NCI-H1436 treated with DMSO at 0.1 percent for 48 hours (cell line): ENCODE measurements around the gene ANO3.
"Not testable (repeated sequence)": the region's sequence is repeated elsewhere in the genome, so short reads cannot be mapped to it uniquely, and the experiment has no call there.

Experiments used
- DNase-seq: peaks from one replicate; lab custom pipeline; 2025; lab: John Stamatoyannopoulos, UW

Gene ANO3

DNA sequence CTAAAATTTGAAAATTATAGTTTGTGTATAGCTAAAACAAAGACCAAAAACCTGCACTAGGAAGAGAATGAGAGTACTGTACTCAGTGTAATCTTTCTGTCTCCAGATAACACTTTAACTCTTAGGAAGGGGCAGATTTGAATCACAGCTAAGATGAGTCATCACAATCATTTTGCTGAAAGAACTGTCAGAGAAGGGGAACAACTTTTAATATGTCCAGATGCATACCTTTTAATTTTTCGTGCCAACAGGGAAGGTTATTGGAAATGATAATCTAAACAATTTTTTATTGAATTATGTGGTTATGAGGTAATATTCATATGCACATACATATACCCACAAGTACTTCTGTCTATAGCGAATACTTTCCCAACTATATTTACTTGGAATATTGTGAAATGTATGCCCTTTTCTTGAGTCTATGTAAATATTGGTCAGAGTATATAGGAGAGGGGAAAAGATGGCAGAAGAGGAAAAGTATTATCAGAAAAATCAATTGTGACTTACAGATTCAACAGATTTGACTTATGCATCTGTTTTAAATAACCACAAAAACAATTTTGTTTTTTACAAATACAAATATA lies 291.2 kb downstream of the ANO3 start:
- DNase-seq: no peak

DNA sequence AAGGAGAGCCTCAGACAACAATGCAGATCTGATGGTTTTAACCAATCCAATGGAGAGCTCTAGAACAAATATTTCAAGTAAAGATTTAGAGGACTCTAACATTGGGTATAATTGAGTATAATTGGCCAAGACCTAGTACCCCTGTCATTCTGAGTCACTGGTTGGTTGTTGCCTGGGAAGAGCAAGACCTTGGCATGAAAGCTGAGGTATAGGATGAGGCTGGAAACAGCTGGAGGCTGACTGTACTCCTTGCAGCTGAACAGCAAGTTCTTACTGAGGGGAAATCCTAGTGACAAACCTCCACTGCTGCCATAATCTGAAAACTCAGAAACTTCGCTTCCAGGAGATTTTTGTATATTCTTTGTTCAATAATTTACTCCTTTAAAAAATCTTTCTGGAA lies 294.4 kb downstream of the ANO3 start:
- DNase-seq: no peak

DNA sequence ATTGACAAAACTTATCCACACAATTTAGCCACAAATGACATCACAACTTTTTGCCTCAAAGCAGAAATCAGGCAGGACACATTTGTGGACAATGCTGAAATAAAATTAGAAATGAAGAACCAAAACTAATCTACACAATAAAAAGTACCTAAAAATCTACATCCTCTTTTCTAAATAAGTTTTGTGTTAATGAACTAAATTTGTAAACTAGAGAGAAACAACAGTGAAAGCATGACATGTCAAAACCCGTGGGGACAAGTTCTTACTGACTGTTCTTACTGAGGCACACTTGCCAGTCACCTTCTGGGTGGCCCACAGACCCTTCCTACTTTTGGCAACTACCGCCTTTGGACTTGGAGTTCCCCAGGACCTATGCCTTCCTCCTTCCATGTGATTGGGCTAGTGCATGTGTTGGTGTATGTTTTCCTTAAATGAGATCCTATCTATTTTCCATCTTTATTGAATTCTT lies 300.8 kb downstream of the ANO3 start:
- no peak for DNase-seq

DNA sequence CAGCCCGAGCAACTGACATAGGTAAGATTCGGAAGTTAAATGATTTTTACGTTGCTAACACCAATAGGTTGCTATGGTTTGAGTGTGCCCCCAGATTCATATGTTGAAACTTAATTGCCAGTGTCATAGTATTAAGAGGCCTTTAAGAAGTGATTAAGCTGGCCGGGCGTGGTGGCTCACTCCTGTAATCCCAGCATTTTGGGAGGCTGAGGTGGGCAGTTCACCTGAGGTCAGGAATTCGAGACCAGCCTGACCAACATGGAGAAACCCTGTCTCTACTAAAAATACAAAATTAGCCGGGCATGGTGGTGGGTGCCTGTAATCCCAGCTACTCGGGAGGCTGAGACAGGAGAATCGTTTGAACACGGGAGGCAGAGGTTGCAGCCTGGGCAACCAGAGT lies 311.4 kb downstream of the ANO3 start:
- not testable (repeated sequence) for DNase-seq

DNA sequence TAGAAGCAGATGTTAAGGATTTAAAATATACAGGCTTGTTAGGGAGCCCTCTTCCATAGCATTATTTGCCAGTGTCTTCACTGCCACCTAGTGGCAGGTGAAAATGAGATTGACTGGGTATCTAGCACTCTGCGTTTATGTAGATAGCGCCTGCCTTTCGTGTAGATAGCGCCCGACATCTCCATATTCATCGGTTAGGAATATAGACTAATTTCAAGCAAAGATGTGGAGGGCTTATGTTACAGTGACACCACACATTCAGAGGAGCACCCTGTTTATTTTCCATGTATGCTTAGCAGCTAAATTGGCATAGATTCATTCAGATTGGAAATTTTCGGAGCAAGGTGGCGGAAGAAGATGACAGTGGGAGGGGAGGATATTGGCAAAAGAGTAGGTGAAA lies 318.0 kb downstream of the ANO3 start:
- no peak for DNase-seq

DNA sequence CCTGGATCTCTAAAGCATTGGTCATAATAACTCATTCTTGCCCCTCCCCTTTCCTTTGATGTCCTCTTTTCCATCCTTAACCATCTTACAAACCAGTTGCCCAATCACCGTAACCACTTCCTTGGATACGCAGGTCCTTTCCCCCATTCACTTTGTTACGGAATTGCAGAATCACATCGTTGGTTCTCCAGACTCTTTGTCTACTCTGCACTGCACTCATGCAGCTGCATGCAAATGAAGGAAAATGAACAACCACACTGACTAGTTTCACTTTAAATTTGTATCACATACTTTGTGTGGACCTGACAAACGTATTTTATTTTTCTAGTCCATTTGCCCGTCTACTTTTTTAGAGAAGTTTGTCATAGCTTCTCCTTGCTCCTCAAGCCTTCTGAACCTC lies 320.0 kb downstream of the ANO3 start:
- DNase-seq: no peak

DNA sequence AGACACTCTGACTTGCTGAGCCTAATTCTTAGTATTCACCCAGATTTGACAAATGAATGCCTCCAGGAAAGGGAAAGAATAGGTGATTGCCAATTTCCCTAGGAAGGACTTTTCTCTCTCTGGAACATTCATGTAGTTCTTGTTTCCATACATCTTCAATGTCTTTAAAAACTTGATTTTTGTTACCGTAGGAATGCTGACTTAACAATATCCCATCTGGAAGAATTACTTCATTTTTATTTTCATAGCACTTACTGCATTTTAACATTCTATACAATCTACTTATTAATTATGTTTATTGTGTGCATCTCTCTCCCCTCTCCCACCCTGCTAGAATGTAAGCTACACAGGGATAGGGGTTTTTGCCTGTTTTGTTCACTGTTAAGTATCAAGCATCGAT lies 323.4 kb downstream of the ANO3 start:
- no peak for DNase-seq

DNA sequence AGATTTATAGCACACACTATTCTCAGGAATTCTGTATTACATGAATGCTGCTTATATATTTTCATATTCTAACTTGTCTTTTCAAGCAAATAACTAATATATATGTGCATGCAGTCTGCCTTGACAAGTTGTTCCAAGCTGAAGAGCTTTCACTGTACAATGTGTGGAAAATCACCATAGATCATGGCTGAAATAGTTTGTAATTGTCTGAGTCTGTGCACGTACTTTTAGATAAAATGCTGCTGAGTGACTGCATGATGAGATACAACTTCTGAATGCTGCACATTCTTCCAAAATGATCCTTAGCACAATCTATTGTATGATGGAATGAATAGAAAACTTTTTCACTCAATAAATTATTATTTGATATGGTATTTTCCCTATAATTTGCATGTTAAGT lies 331.0 kb downstream of the ANO3 start:
- no peak for DNase-seq

DNA sequence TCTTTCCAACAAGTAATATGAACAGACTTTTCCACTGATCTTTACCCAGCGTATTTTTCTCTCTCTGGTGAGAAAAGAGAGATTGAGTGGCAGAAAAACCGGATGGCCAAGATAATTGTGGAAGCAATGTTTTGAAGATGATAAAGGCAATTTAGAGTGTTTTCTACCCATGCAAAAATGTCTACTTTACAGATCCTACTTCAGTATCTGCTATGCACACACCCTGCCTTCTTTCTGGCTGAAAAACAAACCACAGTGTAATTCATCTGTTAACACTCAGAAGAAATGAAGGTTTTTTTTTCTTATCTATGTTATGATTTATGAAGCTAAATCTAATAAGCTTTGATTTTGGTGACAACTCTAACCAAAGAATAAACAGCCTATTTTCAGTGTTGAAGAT lies 333.1 kb downstream of the ANO3 start:
- no peak for DNase-seq

DNA sequence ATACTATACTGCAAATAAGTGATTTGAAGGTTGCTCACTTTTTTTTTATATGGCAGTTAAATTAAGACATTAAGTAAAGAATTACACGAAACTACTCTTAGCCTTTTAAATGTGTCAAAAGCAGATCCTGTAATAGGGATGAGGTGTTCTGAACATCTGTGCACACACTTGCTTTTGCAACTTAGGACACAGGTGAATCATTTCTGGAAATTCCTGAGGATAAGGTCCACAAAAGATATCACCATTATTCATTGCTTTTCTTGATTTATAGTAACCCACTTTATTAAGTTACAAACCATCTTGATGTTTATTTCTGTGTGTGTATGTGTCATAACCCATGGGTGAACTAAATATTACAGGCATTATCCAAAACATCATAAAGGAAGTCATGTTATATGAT lies 334.0 kb downstream of the ANO3 start:
- no peak for DNase-seq

DNA sequence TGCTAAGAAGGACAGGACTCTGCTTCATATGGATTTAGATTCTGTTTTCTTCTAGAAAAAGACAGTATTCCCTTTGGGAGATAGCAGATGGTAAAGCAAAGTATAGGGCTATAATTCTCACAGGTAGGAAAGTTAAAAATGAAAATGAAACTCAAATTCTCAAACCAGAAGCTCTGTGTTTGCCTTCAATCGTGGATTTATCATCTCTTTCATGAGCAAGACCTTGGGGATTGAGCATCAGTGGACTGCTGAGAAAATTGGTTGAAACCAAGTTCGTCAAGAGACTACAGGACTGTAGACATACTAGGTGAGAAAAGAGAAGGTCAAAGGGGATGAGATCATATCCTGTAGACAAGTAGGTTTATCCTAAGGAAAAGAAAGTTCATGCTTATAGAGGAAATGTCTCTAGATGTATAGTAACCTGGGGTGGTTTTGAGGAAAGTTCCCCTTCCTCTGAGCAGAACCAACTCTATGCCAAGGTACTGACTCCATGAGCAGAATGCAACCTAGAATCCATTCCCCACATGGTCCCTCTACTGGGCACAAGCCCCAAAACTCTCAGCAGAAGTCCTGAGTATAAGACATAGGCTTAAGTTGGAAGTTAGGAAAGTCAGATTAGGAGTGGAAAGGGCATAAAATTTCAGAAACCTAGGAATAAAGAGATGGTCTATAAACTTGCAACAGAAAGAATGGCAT lies 343.5 kb downstream of the ANO3 start:
- no peak for DNase-seq

DNA sequence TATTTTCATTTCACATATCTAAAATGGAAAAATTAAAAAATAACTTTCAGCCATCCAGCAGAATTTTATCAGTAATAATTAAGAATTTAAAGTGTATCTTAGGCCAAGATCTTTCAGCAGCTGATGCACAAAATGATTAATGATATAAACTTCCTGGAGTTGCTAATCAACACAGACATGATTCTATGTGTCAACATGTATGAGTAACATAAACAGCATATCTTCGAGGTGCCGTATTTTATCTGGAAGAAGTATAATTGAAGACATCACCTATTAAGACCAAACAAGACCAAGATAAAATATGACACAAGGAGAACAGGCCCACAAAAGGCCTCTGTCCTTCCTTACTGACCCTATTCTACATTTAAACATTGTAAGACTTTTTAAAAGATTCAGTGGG lies 344.7 kb downstream of the ANO3 start:
- no peak for DNase-seq

DNA sequence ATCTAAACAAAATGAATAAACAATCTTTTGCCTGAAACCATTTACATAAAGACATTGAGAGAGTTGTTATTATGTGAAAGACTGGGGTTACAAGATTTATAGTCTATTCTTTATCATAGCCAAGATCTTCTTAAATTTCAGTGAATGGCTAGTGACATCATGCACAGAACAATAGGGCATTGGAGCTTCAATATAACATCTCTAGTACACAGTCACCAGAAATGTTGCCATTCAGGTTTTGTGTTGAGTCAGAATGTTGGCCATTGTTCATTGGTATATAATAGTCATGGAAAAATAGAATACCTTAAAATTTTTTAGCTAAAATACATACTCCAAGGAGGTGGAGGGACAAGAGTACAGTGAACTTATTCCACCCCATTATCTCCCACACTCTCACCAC lies 345.6 kb downstream of the ANO3 start:
- no peak for DNase-seq

DNA sequence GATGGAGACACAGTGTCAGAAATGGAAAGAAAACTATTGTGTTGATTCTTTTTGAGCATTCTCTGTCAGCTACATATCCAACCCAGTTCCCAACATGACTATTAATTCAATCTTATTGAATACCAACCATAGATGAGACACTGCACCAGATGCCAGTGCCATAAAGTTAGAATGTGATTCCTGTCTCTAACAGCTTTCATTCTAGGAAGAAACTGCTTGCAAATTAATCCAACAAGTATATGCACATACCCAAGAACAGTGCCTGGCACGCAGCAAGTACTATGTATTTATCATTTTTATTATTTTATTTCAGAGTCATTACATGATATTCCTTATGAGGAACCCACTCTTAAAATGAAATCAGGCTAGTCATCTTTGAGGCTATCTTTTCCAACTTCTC lies 355.4 kb downstream of the ANO3 start:
- DNase-seq: no peak

DNA sequence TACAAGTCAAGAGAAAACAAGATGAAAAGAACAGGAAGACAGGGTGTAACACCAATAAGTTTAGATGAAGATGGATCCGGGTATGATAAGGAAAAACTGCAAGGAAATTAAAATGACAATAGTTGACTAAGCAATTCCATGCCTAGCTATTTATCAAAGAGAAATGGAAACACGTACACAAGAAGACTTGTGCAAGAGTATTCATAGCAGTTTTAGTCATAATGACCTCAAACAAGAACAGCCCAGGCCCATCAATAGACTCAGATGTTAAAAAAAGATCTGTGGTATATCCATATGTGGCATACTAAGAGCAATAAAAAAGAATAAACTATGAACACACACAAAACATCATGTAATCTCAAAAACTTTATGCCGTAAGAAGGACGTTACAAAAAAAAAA lies 356.8 kb downstream of the ANO3 start:
- no peak for DNase-seq

DNA sequence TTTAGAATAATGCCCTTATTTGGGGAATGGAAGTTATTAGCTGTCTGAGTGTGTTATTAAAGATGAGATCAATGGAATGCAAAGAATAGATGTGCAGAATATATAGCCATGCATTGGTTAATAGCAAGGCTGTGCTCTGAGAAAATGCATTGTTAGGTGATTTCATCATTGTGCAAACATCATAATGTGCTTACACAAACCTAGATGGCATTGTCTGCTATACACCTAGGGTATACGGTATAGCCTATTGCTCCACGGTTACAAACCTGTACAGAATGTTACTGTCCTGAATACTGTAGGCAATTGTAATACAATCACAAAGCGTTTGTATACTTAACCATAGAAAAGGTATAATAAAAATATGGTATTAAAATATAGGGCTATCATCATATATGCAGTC lies 364.4 kb downstream of the ANO3 start:
- DNase-seq: no peak

DNA sequence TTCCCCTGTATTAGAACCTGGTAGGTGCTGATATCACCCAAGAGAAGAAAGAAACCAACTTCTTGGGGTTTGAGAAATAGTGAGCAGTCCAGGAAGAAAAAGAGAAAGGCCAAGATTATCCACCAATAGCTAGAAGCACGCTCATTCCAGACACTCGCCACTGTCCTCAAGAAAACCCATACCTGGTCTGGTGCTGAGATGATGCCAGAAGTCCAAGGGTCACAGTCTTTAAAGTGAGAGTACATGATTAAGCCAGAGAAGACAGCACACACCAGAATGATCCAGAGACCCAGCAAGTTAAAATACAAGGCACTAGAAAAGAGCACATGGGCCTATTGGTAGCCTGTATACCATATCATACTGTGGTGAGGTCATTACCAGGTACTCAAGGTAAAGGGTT lies 366.3 kb downstream of the ANO3 start:
- no peak for DNase-seq

DNA sequence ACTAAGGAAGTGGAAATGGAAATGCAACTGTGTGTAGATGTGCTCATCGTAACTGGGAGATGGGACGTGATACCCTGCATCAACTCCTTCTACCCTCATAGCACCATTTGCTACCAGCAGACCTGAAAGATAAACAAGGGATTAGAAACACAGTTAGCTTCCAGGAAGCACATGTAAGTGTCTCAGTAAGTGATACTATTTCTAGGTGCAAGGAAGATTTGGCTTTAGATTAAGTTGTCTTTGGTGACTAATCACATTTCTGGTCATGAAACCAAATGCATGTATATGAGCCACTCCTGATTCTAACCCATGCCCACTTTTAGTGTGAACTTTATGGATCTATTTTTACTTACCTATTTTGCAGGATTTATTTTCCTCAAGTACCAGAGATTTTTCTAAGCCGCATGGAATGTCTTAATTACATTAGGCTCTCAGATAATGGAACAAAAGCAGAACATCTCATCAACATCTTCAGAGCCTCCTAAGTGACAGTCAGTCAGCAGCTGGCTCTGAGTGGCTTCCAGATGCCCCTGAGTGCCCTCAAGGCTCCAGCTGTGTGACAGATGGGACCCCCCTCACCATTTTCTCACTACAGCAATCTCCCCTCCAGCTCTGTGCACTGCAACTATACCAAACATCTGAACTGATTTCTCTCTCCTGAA lies 368.8 kb downstream of the ANO3 start:
- no peak for DNase-seq

DNA sequence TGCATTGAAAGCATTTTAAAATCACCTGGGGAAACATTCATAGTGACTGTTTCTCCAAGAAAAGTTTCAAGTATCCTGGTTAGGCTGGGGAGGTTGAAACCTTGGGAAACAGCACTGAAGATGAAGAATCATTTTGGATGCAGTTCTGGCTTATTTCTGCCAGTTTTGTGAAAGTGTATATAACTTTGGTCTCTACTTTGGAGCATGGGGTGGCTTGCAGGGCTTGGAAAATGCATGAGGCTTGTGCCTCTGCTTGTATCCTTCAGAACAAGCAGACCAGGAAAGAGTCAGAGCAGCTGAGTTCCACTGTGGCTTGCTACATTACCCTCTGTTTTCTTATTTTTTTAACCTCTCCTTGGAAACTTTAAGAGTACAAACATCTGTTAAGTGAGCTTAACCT lies 370.5 kb downstream of the ANO3 start:
- no peak for DNase-seq

DNA sequence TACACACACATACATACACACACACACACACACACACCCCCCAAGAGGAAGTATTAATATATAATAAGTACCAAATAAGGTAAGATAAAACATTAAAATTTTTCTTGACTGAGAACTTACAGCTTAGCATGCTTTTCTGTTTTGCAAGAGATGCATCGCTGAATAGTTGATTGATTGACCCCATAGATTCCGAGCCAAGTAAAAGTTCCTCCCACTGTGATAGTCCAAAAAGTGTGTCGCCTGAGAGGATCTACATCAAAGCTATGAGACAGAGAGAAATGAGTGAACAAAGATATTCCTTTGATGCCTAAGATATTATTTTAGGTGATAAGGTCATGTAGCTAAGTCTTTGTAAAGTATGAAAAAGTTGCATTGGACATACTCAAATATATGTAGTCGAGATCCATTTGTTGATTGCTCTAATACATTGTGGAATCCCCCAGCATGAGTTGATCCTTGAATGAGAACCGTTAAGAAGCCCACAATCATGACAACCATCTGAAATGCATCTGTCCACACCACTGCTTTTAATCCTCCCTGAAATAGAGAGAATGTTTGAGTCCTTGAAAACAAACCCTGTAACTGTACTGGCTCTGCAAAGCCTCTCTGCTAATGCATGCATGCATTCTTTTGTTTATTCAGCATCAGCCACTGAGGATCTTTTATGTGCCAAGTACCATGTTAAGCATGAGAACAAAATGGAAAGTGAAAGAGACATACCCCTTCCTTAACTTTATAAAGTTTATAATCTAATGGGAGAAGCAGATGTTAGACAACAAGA lies 371.7 kb downstream of the ANO3 start:
- DNase-seq: no peak

DNA sequence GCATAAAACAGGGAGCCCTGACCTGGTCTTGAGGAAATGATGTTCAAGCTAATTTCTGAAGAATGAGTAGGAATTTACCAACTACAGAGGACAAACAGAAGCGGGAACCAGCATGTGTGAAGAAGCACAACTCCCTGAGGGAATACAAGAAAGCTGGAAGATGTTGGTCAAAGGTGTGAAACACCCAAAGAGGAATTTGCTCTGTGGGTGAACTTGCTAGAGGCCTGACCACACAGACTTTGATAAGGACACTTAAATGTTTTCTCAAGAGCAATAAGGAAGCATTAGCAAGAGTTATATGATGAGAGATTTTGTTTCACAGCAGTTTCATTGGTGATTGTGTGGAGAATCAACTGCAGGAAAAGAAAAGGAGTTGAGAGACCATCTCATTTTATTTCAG lies 372.3 kb downstream of the ANO3 start:
- no peak for DNase-seq

DNA sequence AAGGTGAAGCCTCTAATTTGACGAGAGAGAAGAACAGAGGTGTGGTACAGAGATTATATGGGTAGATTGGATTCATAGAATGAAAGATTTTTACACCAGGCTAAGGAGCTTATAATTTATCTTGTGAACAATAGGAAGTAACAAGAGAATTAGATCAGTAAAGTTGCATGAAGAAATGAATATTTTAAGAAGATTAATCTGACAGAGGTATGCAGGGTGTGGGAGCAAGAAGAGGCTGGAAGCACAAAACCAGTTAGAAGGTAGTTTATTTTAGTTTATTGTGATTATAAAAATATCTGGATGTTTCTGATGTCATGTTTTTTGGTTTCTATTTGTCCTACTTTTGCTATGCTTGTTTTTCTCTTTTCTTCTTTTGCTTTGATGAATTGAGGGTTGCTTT lies 374.3 kb downstream of the ANO3 start:
- DNase-seq: no peak
